IMR-90 (cell line): Measurements from ENCODE around the gene GPR176. TPM values are rescaled to one million over a fixed set of nuclear protein-coding genes. Genes with fewer than 3 reads are reported as not detected.

Experiments used
- ATAC-seq: fragments of 200-7000 bp; cut with Tn5 transposase; 2 replicates; pipeline ENCODE4 v1.9.1; 2020; ENCODE audit warnings: low read depth, mild to moderate bottlenecking, moderate library complexity
- BruUV-seq: library from RNA; stranded (reverse); fragments of 400-500 nt; replicated peaks from 2 replicates; lab custom pipeline; 2021; lab: Mats Ljungman, UMichigan
- CTCF ChIA-PET: fragments of 300-600 bp; formaldehyde crosslinking; extraction: SDS; loops from one replicate; lab custom pipeline; 2021; ENCODE audit warnings: antibody characterized with exemption; lab: Yijun Ruan, JAX
- POLR2A ChIA-PET: fragments of 300-600 bp; sonication (Branson Sonifier 250); formaldehyde crosslinking; loops from one replicate; lab custom pipeline; 2022; ENCODE audit warnings: antibody characterized with exemption; ENCODE audit not compliant: unreplicated experiment; lab: Charles Lee
- DNase-seq: peaks from one replicate; pipeline ENCODE4 v3.0.0; 2013
- H2AFZ ChIP-seq: replicated peaks from 2 replicates; pipeline ENCODE3; 2013; ENCODE audit warnings: low read length, mild to moderate bottlenecking; ENCODE audit not compliant: poor library complexity
- H2AK5ac ChIP-seq: 2 replicates; pipeline ENCODE4 v1.6.1; 2013; ENCODE audit warnings: low read depth, low read length, inconsistent platforms
- H2AK9ac ChIP-seq: replicated peaks from 2 replicates; pipeline ENCODE3; 2013; ENCODE audit warnings: mild to moderate bottlenecking, low read depth, low read length, moderate library complexity; ENCODE audit not compliant: poor library complexity
- H2BK120ac ChIP-seq: 2 replicates; pipeline ENCODE4 v1.6.1; 2013; ENCODE audit warnings: low read depth, low read length, inconsistent platforms
- H2BK15ac ChIP-seq: 3 replicates; pipeline ENCODE4 v1.6.1; 2013; ENCODE audit warnings: low read depth, low read length, inconsistent platforms
- H2BK20ac ChIP-seq: 2 replicates; pipeline ENCODE4 v1.6.1; 2013; ENCODE audit warnings: low read depth, mild to moderate bottlenecking, inconsistent platforms, low read length, moderate library complexity
- H2BK5ac ChIP-seq: 2 replicates; pipeline ENCODE4 v1.6.1; 2013; ENCODE audit warnings: mild to moderate bottlenecking, low read depth, low read length, inconsistent platforms; ENCODE audit not compliant: poor library complexity, severe bottlenecking
- H3K14ac ChIP-seq: replicated peaks from 2 replicates; pipeline ENCODE4 v1.6.1; 2013; ENCODE audit warnings: low read depth, low read length, inconsistent platforms
- H3K18ac ChIP-seq: 2 replicates; pipeline ENCODE4 v1.6.1; 2013; ENCODE audit warnings: low read depth, low read length, control low read depth
- H3K23ac ChIP-seq: 2 replicates; pipeline ENCODE4 v1.6.1; 2013; ENCODE audit warnings: low read depth, low read length, inconsistent platforms
- H3K27ac ChIP-seq: 2 replicates; pipeline ENCODE4 v1.5.1; 2013; ENCODE audit warnings: mild to moderate bottlenecking, control low read depth, low read length; ENCODE audit not compliant: insufficient read depth
- H3K27me3 ChIP-seq: 2 replicates; pipeline ENCODE4 v1.6.1; 2013; ENCODE audit warnings: low read length; ENCODE audit not compliant: control insufficient read depth, insufficient read depth
- H3K36me3 ChIP-seq: 2 replicates; pipeline ENCODE4 v1.6.1; 2013; ENCODE audit warnings: low read length, mixed read lengths; ENCODE audit not compliant: control insufficient read depth, insufficient read depth
- H3K4ac ChIP-seq: 2 replicates; pipeline ENCODE4 v1.6.1; 2013; ENCODE audit warnings: low read depth, low read length, inconsistent platforms
- H3K4me1 ChIP-seq: 2 replicates; pipeline ENCODE4 v1.6.1; 2013; ENCODE audit warnings: low read length, mixed read lengths; ENCODE audit not compliant: control insufficient read depth, insufficient read depth
- H3K4me2 ChIP-seq: 2 replicates; pipeline ENCODE4 v1.6.1; 2013; ENCODE audit warnings: low read depth, mild to moderate bottlenecking, control low read depth, low read length, moderate library complexity
- H3K4me3 ChIP-seq: 2 replicates; pipeline ENCODE4 v1.5.1; 2013; ENCODE audit warnings: low read depth, mild to moderate bottlenecking, control low read depth, low read length, moderate library complexity; ENCODE audit not compliant: insufficient read depth
- H3K56ac ChIP-seq: 2 replicates; pipeline ENCODE4 v1.6.1; 2013; ENCODE audit warnings: low read length, inconsistent platforms; ENCODE audit not compliant: insufficient read depth; ENCODE audit errors: extremely low read depth
- H3K79me1 ChIP-seq, 2 experiments: 2 replicates each; pipeline ENCODE4 v1.6.1; 2013; ENCODE audit warnings: low read length in 2 of 2, inconsistent platforms in 1 of 2, low read depth in 1 of 2
- H3K9ac ChIP-seq: 2 replicates; pipeline ENCODE4 v1.6.1; 2013; ENCODE audit warnings: low read depth, low read length, control low read depth
- H3K9me1 ChIP-seq: 2 replicates; pipeline ENCODE4 v1.6.1; 2013; ENCODE audit warnings: low read length, inconsistent platforms; ENCODE audit not compliant: insufficient read depth
- H3K9me3 ChIP-seq: 2 replicates; pipeline ENCODE4 v1.6.1; 2013; ENCODE audit warnings: low read length; ENCODE audit not compliant: control insufficient read depth, insufficient read depth
- H4K20me1 ChIP-seq: 2 replicates; pipeline ENCODE4 v1.6.1; 2013; ENCODE audit warnings: low read length, inconsistent platforms; ENCODE audit not compliant: insufficient read depth
- H4K5ac ChIP-seq: 2 replicates; pipeline ENCODE4 v1.6.1; 2013; ENCODE audit warnings: mild to moderate bottlenecking, low read depth, low read length, control low read depth
- H4K8ac ChIP-seq, 2 experiments: 2 replicates each; pipeline ENCODE4 v1.6.1; 2013; ENCODE audit warnings: low read depth in 2 of 2, low read length in 2 of 2, control low read depth in 1 of 2, inconsistent platforms in 1 of 2
- H4K91ac ChIP-seq: 2 replicates; pipeline ENCODE4 v1.6.1; 2013; ENCODE audit warnings: low read depth, low read length, inconsistent platforms; ENCODE audit not compliant: insufficient read depth
- BHLHE40 ChIP-seq: fragments of 150-350 bp; IDR thresholded peaks from 2 replicates; pipeline ENCODE4 v1.6.1; 2016; ENCODE audit warnings: mild to moderate bottlenecking, low read depth, low read length
- CHD1 ChIP-seq: IDR thresholded peaks from 2 replicates; pipeline ENCODE4 v1.6.1; 2012; ENCODE audit warnings: low read depth, low read length, improper control_type of control experiment
- FOS ChIP-seq: fragments of 150-350 bp; IDR thresholded peaks from 2 replicates; pipeline ENCODE4 v1.6.1; 2016; ENCODE audit warnings: low read depth, low read length
- MAFK ChIP-seq: IDR thresholded peaks from 2 replicates; pipeline ENCODE4 v1.6.1; 2012; ENCODE audit warnings: low read depth, low read length, improper control_type of control experiment
- MAZ ChIP-seq: IDR thresholded peaks from 2 replicates; pipeline ENCODE4 v1.6.1; 2012; ENCODE audit warnings: low read depth, mild to moderate bottlenecking, low read length, improper control_type of control experiment, moderate library complexity, borderline replicate concordance
- MXI1 ChIP-seq: IDR thresholded peaks from 2 replicates; pipeline ENCODE4 v1.6.1; 2012; ENCODE audit warnings: low read depth, mild to moderate bottlenecking, low read length, moderate library complexity, borderline replicate concordance
- NFE2L2 ChIP-seq: fragments of 150-350 bp; IDR thresholded peaks from 2 replicates; pipeline ENCODE4 v1.6.1; 2016; ENCODE audit warnings: low read depth, mild to moderate bottlenecking, low read length
- POLR2A ChIP-seq: IDR thresholded peaks from 2 replicates; pipeline ENCODE4 v1.6.1; 2012; ENCODE audit warnings: mild to moderate bottlenecking, low read depth, low read length
- RAD21 ChIP-seq: IDR thresholded peaks from 2 replicates; pipeline ENCODE4 v1.6.1; 2012; ENCODE audit warnings: low read length, improper control_type of control experiment
- RCOR1 ChIP-seq: IDR thresholded peaks from 2 replicates; pipeline ENCODE4 v1.6.1; 2012; ENCODE audit warnings: mild to moderate bottlenecking, low read length, improper control_type of control experiment; ENCODE audit not compliant: insufficient replicate concordance
- RFX5 ChIP-seq: IDR thresholded peaks from 2 replicates; pipeline ENCODE4 v1.8.0; 2012; ENCODE audit warnings: low read depth, mild to moderate bottlenecking, low read length, moderate library complexity
- WGBS, 2 experiments: methylation state at CpG; one replicate each; pipeline versions ENCODE4 v1.1.5 to v1.1.7; 2013; ENCODE audit warnings: missing lambda C conversion rate in 2 of 2; ENCODE audit not compliant: insufficient read length in 1 of 2; ENCODE audit errors: extremely low coverage in 2 of 2; 5-methylcytosine and 5-hydroxymethylcytosine counted together
- dilution Hi-C: fragments of 300-500 bp; cut with HindIII; formaldehyde crosslinking; loops from one replicate; pipeline ENCODE4 v1.14.3; 2018; ENCODE audit warnings: low sequenced_read_pairs; ENCODE audit not compliant: unreplicated experiment
- in situ Hi-C: fragments of 300-500 bp; cut with MboI; formaldehyde crosslinking; loops from 3 replicates; pipeline ENCODE4 v1.14.3; 2019; ENCODE audit warnings: low sequenced_read_pairs, inconsistent platforms, mixed read lengths
- intact Hi-C: fragments of 100-400 bp; cut with micrococcal nuclease; formaldehyde crosslinking; loops from 2 replicates; pipeline ENCODE4 v1.10.0; 2022
- polyA plus RNA-seq, 3 experiments: library from polyadenylated mRNA; depleted of rRNA; stranded (reverse); fragments of >200 nt; gene quantifications; 2 replicates each; pipeline ENCODE4 v1.2.3, GENCODE V29; 2012; ENCODE audit warnings: low replicate concordance in 1 of 3
- total RNA-seq: library from RNA; depleted of rRNA; stranded (reverse); fragments of >200 nt; gene quantifications from 2 replicates; pipeline ENCODE4 v1.2.3, GENCODE V29; 2012
- TF ChIP-seq, protein P1 (sequence below): fragments of 150-350 bp; IDR thresholded peaks from 2 replicates; pipeline ENCODE4 v1.6.1; 2016; ENCODE audit warnings: low read depth, mild to moderate bottlenecking, low read length, moderate library complexity, borderline replicate concordance
- TF ChIP-seq, protein P2 (sequence below): conservative IDR thresholded peaks from 2 replicates; pipeline ENCODE4 v1.5.1; 2012; ENCODE audit warnings: mild to moderate bottlenecking, low read depth, low read length, improper control_type of control experiment

The GPR176 gene
- total and polyA plus RNA-seq, 2 of the 4 experiments (the other 2 are of a cell fraction), result 114 to 246 TPM

GRCh38 chr15:39887211-39887610 lies 32.9 kb downstream of the GPR176 start:
- Histone ChIP-seq H3K4me2 (no peak overlapping the region), H3K4ac (no peak overlapping the region), H2BK120ac (no peak overlapping the region), H3K9me1 (peaks cover 29% of the 10 kb centered on the region), H2BK15ac (no peak overlapping the region; the same call in 2 of the 3 replicates), H3K23ac (no peak overlapping the region), H4K91ac (no peak overlapping the region), H3K9me3 (no peaks in the 10 kb centered on the region), H2AFZ (no peak overlapping the region), H3K9ac (no peak overlapping the region), H3K18ac (no peak overlapping the region), H3K36me3 (0 out of 2 replicates have a peak, but pooled peaks cover 2% of the 10 kb centered on the region), H4K20me1 (peaks cover 83% of the 10 kb centered on the region), H2AK5ac (peak overlapping the region; percentile 9; the same call in 1 of the 2 replicates), H3K27me3 (no peaks in the 10 kb centered on the region), H3K14ac (no peak overlapping the region), H2AK9ac (no peak overlapping the region), H3K4me3 (no peak overlapping the region), H2BK5ac (no peak overlapping the region), H3K79me1 (peaks cover 33 to 89% of the 10 kb centered on the region in 2 experiments), H4K8ac (no peak overlapping the region), H3K4me1 (peaks cover 20% of the 10 kb centered on the region), H2BK20ac (no peak overlapping the region), H3K56ac (no peak overlapping the region), H3K27ac (no peak overlapping the region), H4K5ac (peak overlapping the region; percentile 43; the same call in 1 of the 2 replicates)
- BruUV-seq, result no TSS peak
- dilution Hi-C loops (no loop called here), intact Hi-C loops (no loop called here), in situ Hi-C loops (no loop called here)
- ChIA-PET CTCF (interaction anchor here (0.6 to 2.3 kb wide), 10 partner anchors 9 to 100 kb away, joined by 3 to 10 read pairs (median 4); no protein-coding TSS in a partner anchor), POLR2A (interaction anchor here (0.6 kb wide), 1 partner anchor 90 kb away, joined by 4 read pairs; no protein-coding TSS in a partner anchor)
- DNase-seq (no peak), ATAC-seq (no peak)
- TF ChIP-seq RCOR1 (no peak), FOS (no peak), RFX5 (no peak), RAD21 (no peak), MAZ (no peak), NFE2L2 (no peak), POLR2A (no peak), MAFK (no peak), CHD1 (no peak), MXI1 (no peak), BHLHE40 (no peak)
- TF ChIP-seq, protein P1, sequence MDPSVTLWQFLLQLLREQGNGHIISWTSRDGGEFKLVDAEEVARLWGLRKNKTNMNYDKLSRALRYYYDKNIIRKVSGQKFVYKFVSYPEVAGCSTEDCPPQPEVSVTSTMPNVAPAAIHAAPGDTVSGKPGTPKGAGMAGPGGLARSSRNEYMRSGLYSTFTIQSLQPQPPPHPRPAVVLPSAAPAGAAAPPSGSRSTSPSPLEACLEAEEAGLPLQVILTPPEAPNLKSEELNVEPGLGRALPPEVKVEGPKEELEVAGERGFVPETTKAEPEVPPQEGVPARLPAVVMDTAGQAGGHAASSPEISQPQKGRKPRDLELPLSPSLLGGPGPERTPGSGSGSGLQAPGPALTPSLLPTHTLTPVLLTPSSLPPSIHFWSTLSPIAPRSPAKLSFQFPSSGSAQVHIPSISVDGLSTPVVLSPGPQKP, result no peak
- TF ChIP-seq, protein P2, sequence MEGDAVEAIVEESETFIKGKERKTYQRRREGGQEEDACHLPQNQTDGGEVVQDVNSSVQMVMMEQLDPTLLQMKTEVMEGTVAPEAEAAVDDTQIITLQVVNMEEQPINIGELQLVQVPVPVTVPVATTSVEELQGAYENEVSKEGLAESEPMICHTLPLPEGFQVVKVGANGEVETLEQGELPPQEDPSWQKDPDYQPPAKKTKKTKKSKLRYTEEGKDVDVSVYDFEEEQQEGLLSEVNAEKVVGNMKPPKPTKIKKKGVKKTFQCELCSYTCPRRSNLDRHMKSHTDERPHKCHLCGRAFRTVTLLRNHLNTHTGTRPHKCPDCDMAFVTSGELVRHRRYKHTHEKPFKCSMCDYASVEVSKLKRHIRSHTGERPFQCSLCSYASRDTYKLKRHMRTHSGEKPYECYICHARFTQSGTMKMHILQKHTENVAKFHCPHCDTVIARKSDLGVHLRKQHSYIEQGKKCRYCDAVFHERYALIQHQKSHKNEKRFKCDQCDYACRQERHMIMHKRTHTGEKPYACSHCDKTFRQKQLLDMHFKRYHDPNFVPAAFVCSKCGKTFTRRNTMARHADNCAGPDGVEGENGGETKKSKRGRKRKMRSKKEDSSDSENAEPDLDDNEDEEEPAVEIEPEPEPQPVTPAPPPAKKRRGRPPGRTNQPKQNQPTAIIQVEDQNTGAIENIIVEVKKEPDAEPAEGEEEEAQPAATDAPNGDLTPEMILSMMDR, result no peak
- WGBS, 2 experiments, result no CpG with 5 or more reads among the region's 1 CpG
